Hepatic stellate cell (primary cell): ENCODE measurements around the gene PPP3R1.

Experiments used
- DNase-seq: peaks from one replicate; pipeline ENCODE4 v3.0.0; 2011; ENCODE audit warnings: low spot score

PPP3R1 gene

GRCh38 chr2:68234405-68234804, 17.9 kb downstream of the PPP3R1 start:
- DNase-seq = no peak

DNA sequence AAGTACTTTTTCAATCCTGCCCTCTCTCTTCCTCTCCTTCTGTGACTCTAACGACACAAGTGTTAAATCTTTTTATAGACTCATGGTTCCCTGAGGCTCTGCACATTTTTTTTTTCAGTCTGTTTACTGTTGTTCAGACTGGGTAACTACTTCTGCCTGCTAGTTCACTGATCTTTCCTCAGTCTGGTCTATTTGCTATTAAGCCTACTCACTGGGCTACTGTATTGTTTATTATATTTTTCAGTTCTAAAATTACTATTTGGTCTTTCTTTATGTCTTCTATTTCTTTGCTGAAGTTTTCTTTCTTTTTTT, 21.3 kb downstream of the PPP3R1 start:
- DNase-seq = no peak

- DNase-seq = no peak
These were observed 21.9 kb downstream of the PPP3R1 start for GRCh38 chr2:68230241-68231060.

DNA sequence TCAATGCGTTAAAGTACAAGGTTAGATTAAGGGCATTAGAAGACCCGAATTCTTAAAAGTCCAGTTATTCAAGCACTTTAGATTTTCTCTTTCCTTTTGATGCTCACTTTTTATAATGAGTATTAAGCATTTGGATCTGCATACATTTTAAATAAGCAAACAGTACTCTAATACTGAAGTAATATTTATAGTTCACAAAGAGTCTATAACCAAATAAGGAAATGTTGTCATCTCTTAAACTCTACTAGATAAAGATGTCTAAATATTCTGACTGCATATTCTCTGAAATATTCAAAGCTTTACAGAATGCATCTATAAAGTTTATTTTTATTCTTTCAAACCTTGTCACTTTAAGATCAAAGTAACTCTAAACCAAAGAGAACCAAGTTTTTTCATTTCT, 25.5 kb downstream of the PPP3R1 start:
- DNase-seq = no peak

- no peak for DNase-seq
These were observed 27.2 kb downstream of the PPP3R1 start for GRCh38 chr2:68225119-68225632.

DNA sequence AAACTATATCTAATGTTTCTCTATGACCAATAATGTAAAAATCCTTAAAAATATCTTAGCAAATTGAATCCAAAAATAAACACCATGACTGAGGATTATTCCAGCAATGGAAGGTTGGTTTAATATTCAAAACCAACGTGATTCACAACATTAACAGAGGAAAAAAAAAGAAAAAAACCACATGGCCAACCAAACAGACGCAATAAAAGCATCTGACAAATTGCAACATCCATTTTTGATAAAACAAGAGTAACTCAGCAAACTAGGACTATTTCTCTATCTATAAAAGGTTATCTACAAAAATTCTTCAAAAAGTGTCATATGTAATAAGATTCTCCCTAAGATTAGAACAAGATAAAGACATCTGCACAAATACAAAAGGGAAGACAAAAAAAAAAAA, 28.9 kb downstream of the PPP3R1 start:
- no peak for DNase-seq

GRCh38 chr2:68222287-68222686, 30.0 kb downstream of the PPP3R1 start:
- no peak for DNase-seq

DNA sequence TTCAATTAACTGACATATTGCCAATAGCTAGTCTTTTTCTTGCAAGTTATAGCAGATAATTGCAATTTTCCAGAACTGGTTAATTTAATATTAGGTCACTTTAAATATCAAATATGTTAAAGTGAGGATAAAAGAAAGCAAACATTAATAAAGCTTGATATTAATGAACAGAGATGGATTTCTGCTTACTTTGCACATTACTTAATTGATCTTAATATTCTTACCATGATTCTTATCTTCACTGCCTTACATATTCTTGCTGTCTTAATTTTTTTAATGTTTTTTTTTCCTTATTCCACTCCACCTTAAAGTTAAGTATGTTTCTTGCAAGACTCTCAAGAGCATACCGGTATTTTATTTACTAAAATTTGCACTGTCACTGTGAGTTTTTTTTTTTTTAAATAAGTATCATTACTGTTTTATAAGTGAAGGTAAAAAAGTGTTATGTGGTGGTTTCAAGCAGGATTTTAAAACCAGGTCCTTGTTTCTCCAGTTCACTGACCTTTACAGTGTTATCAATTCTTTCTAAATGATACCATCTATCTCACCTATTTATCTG, 33.9 kb downstream of the PPP3R1 start:
- no peak for DNase-seq

DNA sequence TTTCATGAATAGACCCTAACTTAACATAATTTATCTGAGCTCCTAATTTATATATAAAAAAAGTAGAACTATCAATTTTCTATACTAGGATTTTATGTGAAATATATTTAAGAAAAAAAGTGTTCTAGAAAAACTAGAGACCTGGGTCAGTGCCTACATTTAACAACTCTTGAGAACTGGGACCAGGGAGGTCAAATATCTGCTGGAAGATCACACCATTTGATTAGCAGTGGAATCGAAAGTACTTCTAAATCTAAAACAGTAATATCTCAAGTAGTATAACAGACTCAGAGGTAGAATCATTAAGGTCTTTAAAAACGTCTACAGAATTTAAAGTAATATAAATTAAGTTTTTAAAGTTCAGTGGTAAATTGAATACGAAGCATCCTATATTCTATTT, 34.6 kb downstream of the PPP3R1 start:
- DNase-seq = no peak

- DNase-seq = no peak
These were observed 35.6 kb downstream of the PPP3R1 start for GRCh38 chr2:68216454-68217310.

DNA sequence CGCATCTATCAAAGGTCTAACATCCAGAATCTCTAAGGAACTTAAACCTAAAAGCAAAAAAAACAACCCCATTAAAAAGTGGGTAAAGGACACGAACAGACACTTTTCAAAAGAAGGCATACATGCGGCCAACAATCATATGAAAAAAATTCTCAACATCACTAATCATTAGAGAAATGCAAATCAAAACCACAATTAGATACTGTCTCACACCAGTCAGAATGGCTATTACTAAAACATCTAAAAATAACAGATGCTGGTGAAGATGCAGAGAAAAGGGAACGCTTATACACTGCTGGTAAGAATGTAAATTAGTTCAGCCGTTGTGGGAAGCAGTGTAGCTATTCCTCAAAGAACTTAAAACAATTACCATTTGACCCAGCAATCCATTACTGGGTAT, 38.0 kb downstream of the PPP3R1 start:
- no peak for DNase-seq

DNA sequence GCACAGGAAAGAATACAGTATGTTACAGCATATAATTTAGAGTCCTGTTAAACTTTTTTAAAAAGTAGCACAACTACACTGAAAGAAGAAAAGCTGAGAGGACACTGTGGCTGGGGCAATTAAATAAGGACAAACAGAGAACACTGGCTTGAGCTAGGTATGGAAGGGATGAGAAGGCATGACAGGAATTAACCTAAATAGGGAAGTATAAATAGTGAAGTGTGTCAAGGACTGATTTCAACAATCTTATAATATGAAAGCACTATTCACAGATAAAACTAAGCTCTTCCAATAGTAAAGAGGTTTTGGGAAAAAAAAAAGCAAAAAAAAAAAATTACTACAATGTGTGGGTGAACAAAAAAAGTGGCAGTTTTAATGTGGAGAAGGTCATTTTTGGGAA, 45.5 kb downstream of the PPP3R1 start:
- DNase-seq = no peak

DNA sequence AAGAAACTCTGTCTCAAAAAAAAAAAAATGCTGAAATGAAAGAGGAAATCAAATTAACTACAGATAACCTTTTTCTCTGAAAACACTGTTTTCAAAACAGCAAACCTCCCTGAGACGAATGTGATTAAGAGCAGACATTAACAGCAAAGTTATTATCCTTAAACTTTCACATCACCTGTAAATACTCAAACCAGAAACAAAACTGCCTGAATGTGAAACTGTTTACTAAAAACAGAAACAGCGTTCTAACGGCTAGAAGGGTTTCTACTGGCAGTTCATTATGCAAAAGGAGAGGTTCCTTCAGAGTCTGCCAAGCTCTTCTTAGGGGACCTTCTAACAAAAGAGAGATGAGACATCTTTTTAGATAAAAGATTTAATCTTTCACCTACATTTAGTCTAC, 48.7 kb downstream of the PPP3R1 start:
- no peak for DNase-seq

GRCh38 chr2:68200157-68200787, 52.1 kb downstream of the PPP3R1 start:
- DNase-seq = no peak

DNA sequence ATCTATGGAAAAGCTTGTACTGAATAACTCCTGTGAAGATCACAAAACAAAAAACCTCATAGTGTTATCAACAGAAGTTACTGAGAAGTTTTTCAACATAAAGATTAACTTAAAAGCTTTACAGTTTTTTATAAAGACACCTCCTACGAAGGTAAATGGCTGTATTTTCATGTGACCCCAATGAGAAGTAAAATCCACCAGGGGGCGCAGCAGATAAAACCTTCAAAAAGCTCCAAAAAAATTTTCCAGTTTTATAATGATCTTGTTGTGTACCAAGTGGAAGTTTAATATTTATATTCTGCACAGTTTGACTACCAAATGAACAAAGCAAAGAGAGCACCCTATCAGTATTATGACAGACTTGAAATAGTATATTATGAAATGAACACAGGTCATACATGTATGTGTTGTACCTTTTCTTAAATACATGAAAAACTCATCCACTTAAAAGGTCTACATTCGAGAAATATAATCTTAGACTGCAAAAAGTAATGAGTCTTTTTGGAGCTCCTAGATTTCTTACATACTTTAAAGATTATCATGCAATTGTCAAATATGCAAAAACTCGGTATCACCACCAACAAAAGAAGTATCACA, 56.1 kb downstream of the PPP3R1 start:
- no peak for DNase-seq

- DNase-seq = no peak
These were observed 57.2 kb downstream of the PPP3R1 start for GRCh38 chr2:68195096-68195495.

GRCh38 chr2:68193787-68194372, 58.5 kb downstream of the PPP3R1 start:
- peak; percentile 19 for DNase-seq

- no peak for DNase-seq
These were observed 59.2 kb downstream of the PPP3R1 start for GRCh38 chr2:68193144-68193543.

DNA sequence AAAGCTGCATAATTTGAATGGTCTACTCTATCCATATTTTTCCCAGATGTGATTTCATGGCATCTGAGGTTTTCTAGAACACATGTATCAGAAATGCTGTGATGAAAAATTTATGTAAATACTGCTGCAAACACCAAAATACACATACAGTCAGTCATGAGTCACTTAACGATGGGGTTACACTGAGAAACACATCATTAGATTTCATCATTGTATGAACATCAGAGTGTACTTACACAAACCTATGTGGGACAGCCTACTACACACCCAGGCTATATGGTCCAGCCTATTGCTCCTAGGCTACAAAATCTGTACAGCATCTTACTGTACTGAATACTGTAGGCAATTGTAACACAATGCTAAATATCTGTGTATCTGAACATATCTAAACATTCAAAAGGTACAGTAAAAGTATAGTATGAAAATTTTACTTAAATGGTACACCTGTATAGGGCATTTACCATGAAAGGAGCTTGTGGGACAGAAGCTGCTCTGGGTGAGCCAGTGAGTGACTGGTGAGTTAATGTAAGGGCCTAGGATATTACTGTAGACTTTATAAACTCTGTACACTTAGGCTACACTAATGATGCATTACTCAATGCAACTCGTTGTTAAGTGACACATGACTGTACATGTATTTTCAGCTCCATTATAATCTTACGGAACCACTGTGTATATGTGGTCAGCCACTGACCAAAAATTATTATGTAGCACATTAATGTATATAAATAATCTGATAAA, 61.2 kb downstream of the PPP3R1 start:
- DNase-seq = peak; percentile 10

GRCh38 chr2:68189991-68190784, 62.1 kb downstream of the PPP3R1 start:
- DNase-seq = no peak
